ENCODE results near the gene C3orf52.

- TF ChIP-seq ZNF274 (IDR thresholded peaks at IDR 0.05; ENCODE audit: low read depth, low read length) (no peak), SUZ12 (IDR thresholded peaks at IDR 0.05; ENCODE audit: extremely low read depth, insufficient read depth, insufficient read length) (no peak), YY1 (IDR thresholded peaks at IDR 0.05; ENCODE audit: insufficient read depth, insufficient read length) (no peak)
These were observed 81.6 kb downstream of the C3orf52 start for GRCh38 chr3:112167758-112168157.
